Activated CD8-positive, alpha-beta memory T cell treated with anti-CD3 and anti-CD28 coated beads for 24 hours (primary cell): ENCODE measurements around the gene ZNF177.

ENCODE experiments used
- DNase-seq: peaks from one replicate; pipeline ENCODE4 v3.0.0-alpha.2; 2020

Gene ZNF177

DNA sequence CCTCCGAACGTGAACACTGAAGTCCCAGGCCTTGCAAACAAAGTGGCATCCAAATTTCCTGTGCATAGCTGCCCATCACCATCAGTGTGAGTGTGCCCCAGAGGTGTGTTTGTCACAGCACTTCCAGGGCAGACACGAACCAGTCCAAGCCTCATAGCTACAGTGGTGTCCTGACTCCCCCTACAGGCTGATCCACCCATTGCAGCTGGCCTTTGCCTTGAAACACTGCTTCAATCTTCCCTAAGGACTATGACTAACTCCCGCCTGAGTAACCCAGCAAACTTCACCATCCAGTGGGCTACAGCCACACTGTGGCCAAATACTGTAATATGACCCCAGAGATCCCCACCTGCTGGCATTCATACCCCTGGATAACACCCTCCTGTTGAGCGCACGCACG lies 68.7 kb downstream of the ZNF177 start:
- DNase-seq = no peak
